CD8-positive, alpha-beta memory T cell (primary cell): ENCODE results near the gene IL1B. TPM values are rescaled to one million over a fixed set of nuclear protein-coding genes. Genes with fewer than 3 reads are reported as not detected.

Experiments used
- CTCF ChIA-PET: fragments of 350-600 bp; sonication (Branson Sonifier 250); formaldehyde crosslinking; loops from one replicate; lab custom pipeline; 2021; ENCODE audit warnings: antibody characterized with exemption; lab: Charles Lee
- POLR2A ChIA-PET: fragments of 350-600 bp; sonication (Branson Sonifier 250); formaldehyde crosslinking; loops from one replicate; lab custom pipeline; 2021; ENCODE audit warnings: antibody characterized with exemption; lab: Charles Lee
- DNase-seq, 5 donors: peaks; one replicate each; pipeline versions ENCODE4 v3.0.0 to v3.0.0-alpha.2; 2020 to 2022; ENCODE audit warnings: mixed read lengths in 1 of 5
- H3K27ac ChIP-seq: one replicate; pipeline ENCODE4 v1.7.0; 2013; ENCODE audit warnings: low read depth, mild to moderate bottlenecking, low read length, moderate library complexity
- H3K27me3 ChIP-seq: 2 replicates; pipeline ENCODE4 v1.7.0; 2013; ENCODE audit warnings: low read length, mild to moderate bottlenecking; ENCODE audit not compliant: insufficient read depth, poor library complexity, severe bottlenecking
- H3K36me3 ChIP-seq: 2 replicates; pipeline ENCODE4 v1.7.0; 2013; ENCODE audit warnings: mild to moderate bottlenecking, low read length, moderate library complexity; ENCODE audit not compliant: insufficient read depth
- H3K4me1 ChIP-seq: 2 replicates; pipeline ENCODE4 v1.7.0; 2013; ENCODE audit warnings: mild to moderate bottlenecking, low read length, moderate library complexity; ENCODE audit not compliant: insufficient read depth
- H3K4me3 ChIP-seq: 2 replicates; pipeline ENCODE4 v1.7.0; 2013; ENCODE audit warnings: mild to moderate bottlenecking, low read length
- H3K9me3 ChIP-seq: 2 replicates; pipeline ENCODE4 v1.7.0; 2013; ENCODE audit warnings: mild to moderate bottlenecking, low read length
- H3K27ac Mint-ChIP-seq, 8 donors: one replicate each; pipeline ENCODE4 v1.8.0; 2020 to 2021; ENCODE audit warnings: mixed read lengths in 8 of 8, mild to moderate bottlenecking in 6 of 8, inconsistent platforms in 3 of 8, moderate library complexity in 3 of 8
- H3K27me3 Mint-ChIP-seq, 2 donors: one replicate each; pipeline ENCODE4 v1.8.0; 2020 to 2021; ENCODE audit warnings: mixed read lengths in 2 of 2, mild to moderate bottlenecking in 1 of 2, moderate library complexity in 1 of 2
- H3K36me3 Mint-ChIP-seq, 3 donors: one replicate each; pipeline ENCODE4 v1.8.0; 2020 to 2021; ENCODE audit warnings: mixed read lengths in 3 of 3, inconsistent platforms in 1 of 3, mild to moderate bottlenecking in 1 of 3
- H3K4me1 Mint-ChIP-seq, 3 donors: one replicate each; pipeline ENCODE4 v1.8.0; 2020 to 2021; ENCODE audit warnings: mixed read lengths in 3 of 3, inconsistent platforms in 1 of 3, mild to moderate bottlenecking in 1 of 3
- H3K4me3 Mint-ChIP-seq, 7 donors: one replicate each; pipeline ENCODE4 v1.8.0; 2020 to 2021; ENCODE audit warnings: mixed read lengths in 7 of 7, mild to moderate bottlenecking in 6 of 7, moderate library complexity in 4 of 7, inconsistent platforms in 2 of 7
- H3K9me3 Mint-ChIP-seq, 5 donors: one replicate each; pipeline ENCODE4 v1.8.0; 2020 to 2022; ENCODE audit warnings: mixed read lengths in 5 of 5, mild to moderate bottlenecking in 3 of 5, moderate library complexity in 2 of 5, inconsistent platforms in 1 of 5
- polyA plus RNA-seq: library from polyadenylated mRNA; unstranded; fragments of 300-500 nt; fragmentation: Illumina TruSeq; gene quantifications from one replicate; pipeline ENCODE4 v1.2.3, GENCODE V29; 2021
- total RNA-seq, 2 experiments: library from RNA; stranded (reverse); gene quantifications; one replicate each; pipeline ENCODE4 v1.2.3, GENCODE V29; 2021

IL1B gene
- total and polyA plus RNA-seq, 3 experiments from 2014 or later = not detected

- H3K27me3 ChIP-seq = no peaks in the 10 kb centered on the region
- no peaks in the 10 kb centered on the region for H3K36me3 ChIP-seq
- Mint-ChIP-seq H3K9me3 (peaks cover 2 to 7% (median 7%) of the 10 kb centered on the region in 5 donors), H3K27me3 (peaks cover 0 to 6% of the 10 kb centered on the region in 2 donors), H3K27ac (no peak overlapping the region), H3K4me3 (no peak overlapping the region), H3K4me1 (peaks cover 0 to 4% (median 3%) of the 10 kb centered on the region in 3 donors), H3K36me3 (peaks cover 0 to 9% (median 0%) of the 10 kb centered on the region in 3 donors)
- H3K4me3 ChIP-seq = no peak overlapping the region
- DNase-seq = no peak
- ChIA-PET CTCF (no interaction called here), POLR2A (no interaction called here)
- H3K4me1 ChIP-seq = no peaks in the 10 kb centered on the region
- H3K27ac ChIP-seq = no peak overlapping the region
- H3K9me3 ChIP-seq = no peaks in the 10 kb centered on the region
These were observed 32.7 kb downstream of the IL1B start for GRCh38 chr2:112803691-112804521.

- no peak overlapping the region for H3K27ac ChIP-seq
- Mint-ChIP-seq H3K4me3 (no peak overlapping the region), H3K27ac (peak overlapping the region in 1 of 8 donors; percentile 38), H3K27me3 (peaks cover 0 to 7% of the 10 kb centered on the region in 2 donors), H3K36me3 (no peaks in the 10 kb centered on the region), H3K4me1 (peaks cover 0 to 4% (median 3%) of the 10 kb centered on the region in 3 donors), H3K9me3 (no peaks in the 10 kb centered on the region)
- no peaks in the 10 kb centered on the region for H3K27me3 ChIP-seq
- POLR2A ChIA-PET = no interaction called here
- H3K4me1 ChIP-seq = no peaks in the 10 kb centered on the region
- H3K36me3 ChIP-seq = no peaks in the 10 kb centered on the region
- DNase-seq = no peak
- no peak overlapping the region for H3K4me3 ChIP-seq
- H3K9me3 ChIP-seq = no peaks in the 10 kb centered on the region
- CTCF ChIA-PET = no interaction called here
These were observed 35.5 kb downstream of the IL1B start for GRCh38 chr2:112800881-112801583.

GRCh38 chr2:112798979-112799975 is 37.3 kb downstream of the IL1B start:
- H3K4me1 ChIP-seq = no peaks in the 10 kb centered on the region
- peaks cover 0 to 7% of the 10 kb centered on the region in 2 donors for H3K27me3 Mint-ChIP-seq
- no peak overlapping the region for H3K27ac Mint-ChIP-seq
- H3K4me1 Mint-ChIP-seq = peaks cover 0 to under 1% (median 0%) of the 10 kb centered on the region in 3 donors
- H3K4me3 ChIP-seq = no peak overlapping the region
- no peak for DNase-seq
- H3K36me3 ChIP-seq = no peaks in the 10 kb centered on the region
- no peaks in the 10 kb centered on the region for H3K36me3 Mint-ChIP-seq
- POLR2A ChIA-PET = no interaction called here
- CTCF ChIA-PET = no interaction called here
- H3K9me3 ChIP-seq = no peaks in the 10 kb centered on the region
- H3K27me3 ChIP-seq = no peaks in the 10 kb centered on the region
- no peak overlapping the region for H3K4me3 Mint-ChIP-seq
- H3K27ac ChIP-seq = no peak overlapping the region
- H3K9me3 Mint-ChIP-seq = no peaks in the 10 kb centered on the region

- no peak for DNase-seq
- Histone ChIP-seq H3K27ac (no peak overlapping the region), H3K4me1 (no peaks in the 10 kb centered on the region), H3K4me3 (no peak overlapping the region), H3K36me3 (no peaks in the 10 kb centered on the region), H3K9me3 (no peaks in the 10 kb centered on the region), H3K27me3 (no peaks in the 10 kb centered on the region)
- CTCF ChIA-PET = no interaction called here
- Mint-ChIP-seq H3K9me3 (no peaks in the 10 kb centered on the region), H3K4me3 (no peak overlapping the region), H3K27me3 (peaks cover 0 to 8% of the 10 kb centered on the region in 2 donors), H3K4me1 (peaks cover 0 to 5% (median 2%) of the 10 kb centered on the region in 3 donors), H3K27ac (no peak overlapping the region), H3K36me3 (no peaks in the 10 kb centered on the region)
- POLR2A ChIA-PET = no interaction called here
These were observed 40.1 kb downstream of the IL1B start for GRCh38 chr2:112796486-112796885.

GRCh38 chr2:112795774-112796173 is 40.8 kb downstream of the IL1B start:
- H3K9me3 ChIP-seq = no peaks in the 10 kb centered on the region
- peaks cover 0 to 8% of the 10 kb centered on the region in 2 donors for H3K27me3 Mint-ChIP-seq
- H3K27ac Mint-ChIP-seq = peak overlapping the region in 1 of 8 donors; percentile 8
- no peak for DNase-seq
- H3K27me3 ChIP-seq = no peaks in the 10 kb centered on the region
- no peak overlapping the region for H3K27ac ChIP-seq
- H3K36me3 Mint-ChIP-seq = no peaks in the 10 kb centered on the region
- peaks cover 0 to 5% (median 2%) of the 10 kb centered on the region in 3 donors for H3K4me1 Mint-ChIP-seq
- H3K4me3 Mint-ChIP-seq = no peak overlapping the region
- no peaks in the 10 kb centered on the region for H3K4me1 ChIP-seq
- POLR2A ChIA-PET = no interaction called here
- CTCF ChIA-PET = no interaction called here
- H3K9me3 Mint-ChIP-seq = no peaks in the 10 kb centered on the region
- no peaks in the 10 kb centered on the region for H3K36me3 ChIP-seq
- H3K4me3 ChIP-seq = no peak overlapping the region

- H3K27ac ChIP-seq = no peak overlapping the region
These were observed 41.7 kb downstream of the IL1B start for GRCh38 chr2:112794841-112795240.

GRCh38 chr2:112794131-112794733 is 42.3 kb downstream of the IL1B start:
- Mint-ChIP-seq H3K36me3 (no peaks in the 10 kb centered on the region), H3K27ac (no peak overlapping the region), H3K27me3 (peaks cover 0 to 7% of the 10 kb centered on the region in 2 donors), H3K4me1 (peaks cover 0 to 5% (median 2%) of the 10 kb centered on the region in 3 donors), H3K4me3 (no peak overlapping the region), H3K9me3 (no peaks in the 10 kb centered on the region)
- H3K9me3 ChIP-seq = no peaks in the 10 kb centered on the region
- H3K4me1 ChIP-seq = no peaks in the 10 kb centered on the region
- ChIA-PET POLR2A (no interaction called here), CTCF (no interaction called here)
- DNase-seq = no peak
- peak overlapping the region; percentile 64 for H3K27ac ChIP-seq
- no peaks in the 10 kb centered on the region for H3K27me3 ChIP-seq
- no peak overlapping the region for H3K4me3 ChIP-seq
- no peaks in the 10 kb centered on the region for H3K36me3 ChIP-seq

More at GRCh38 chr2:112794841-112795240, 41.7 kb downstream of the IL1B start:
- Mint-ChIP-seq H3K9me3 (no peaks in the 10 kb centered on the region), H3K4me1 (peaks cover 0 to 5% (median 2%) of the 10 kb centered on the region in 3 donors), H3K36me3 (no peaks in the 10 kb centered on the region), H3K27me3 (peaks cover 0 to 7% of the 10 kb centered on the region in 2 donors), H3K27ac (peak overlapping the region in 1 of 8 donors; percentile 27), H3K4me3 (no peak overlapping the region)
- DNase-seq = no peak
- Histone ChIP-seq H3K36me3 (no peaks in the 10 kb centered on the region), H3K27me3 (no peaks in the 10 kb centered on the region), H3K9me3 (no peaks in the 10 kb centered on the region), H3K4me1 (no peaks in the 10 kb centered on the region), H3K4me3 (no peak overlapping the region)
- ChIA-PET POLR2A (no interaction called here), CTCF (no interaction called here)
